Ecto neural progenitor cell (in vitro differentiated cells): ENCODE measurements around the gene STAG1.
"Not testable (repeated sequence)": the region's sequence is repeated elsewhere in the genome, so short reads cannot be mapped to it uniquely, and the experiment has no call there.

Experiments
- DNase-seq: peaks from one replicate; pipeline ENCODE4 v3.0.0-alpha.2; 2018; ENCODE audit warnings: low spot score

STAG1 gene

GRCh38 chr3:136752172-136752421 lies at the start of gene STAG1:
Gene STAG1, minus strand, starts transcription at chr3:136752378. Its CDS starts 121,480 bp downstream, at chr3:136630898.
- no peak for DNase-seq

DNA sequence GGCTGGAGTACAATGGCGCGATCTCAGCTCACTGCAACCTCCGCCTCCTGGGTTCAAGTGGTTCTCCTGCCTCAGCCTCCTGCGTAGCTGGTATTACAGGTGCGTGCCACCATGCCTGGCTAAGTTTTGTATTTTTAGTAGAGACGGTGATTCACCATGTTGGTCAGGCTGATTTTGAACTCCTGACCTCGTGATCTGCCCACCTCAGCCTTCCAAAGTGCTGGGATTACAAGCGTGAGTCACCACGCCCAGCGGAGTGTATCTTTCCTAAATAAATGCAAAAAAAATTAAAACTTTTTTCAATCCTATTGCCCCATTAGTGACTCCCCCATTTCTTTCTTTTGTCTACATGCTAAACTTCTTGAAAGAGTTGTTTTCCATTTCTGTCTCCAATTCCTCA lies 49.0 kb upstream of the STAG1 start:
- not testable (repeated sequence) for DNase-seq

GRCh38 chr3:136792556-136793330 lies 40.6 kb upstream of the STAG1 start:
- no peak for DNase-seq

- DNase-seq, result no peak
Observed at GRCh38 chr3:136790786-136791185, 38.6 kb upstream of the STAG1 start.

DNA sequence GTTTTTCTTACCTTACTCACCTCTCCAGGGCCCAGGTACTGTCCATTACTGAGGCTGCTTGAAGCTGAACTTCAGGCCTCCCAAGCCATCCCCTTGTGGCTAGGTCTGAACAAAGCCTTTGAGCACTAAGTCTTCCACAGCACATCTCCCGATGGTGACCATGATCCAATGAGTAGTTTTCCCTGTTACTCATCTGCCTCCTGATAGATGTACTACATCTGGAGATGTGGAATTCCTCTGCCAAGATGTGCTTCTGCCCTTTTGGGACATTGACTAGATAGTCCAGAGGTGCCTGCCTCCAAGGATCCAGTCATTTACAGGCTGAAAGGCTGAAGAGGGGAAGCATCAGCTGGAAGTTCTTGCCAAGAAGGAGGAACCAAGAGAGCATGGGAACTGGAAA lies 37.8 kb upstream of the STAG1 start:
- no peak for DNase-seq

DNA sequence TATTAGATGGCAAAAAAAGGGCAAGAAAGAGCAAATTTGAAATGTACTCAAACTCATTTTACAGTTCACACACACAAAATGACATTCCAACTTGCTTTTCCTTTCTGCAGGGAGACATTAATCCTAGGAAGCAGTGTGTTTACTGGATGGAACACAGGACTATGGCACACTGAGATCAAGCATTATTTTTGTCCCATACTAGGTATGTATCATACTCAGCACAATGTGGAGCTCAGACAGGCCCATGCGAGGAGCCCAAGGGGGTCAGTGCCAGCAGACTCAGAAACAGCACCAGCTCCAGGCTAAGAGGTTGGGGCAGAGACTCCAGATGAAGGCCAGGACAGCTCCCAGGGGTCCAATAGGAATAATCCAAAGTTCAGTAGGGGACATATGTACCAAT lies 36.0 kb upstream of the STAG1 start:
- DNase-seq, result no peak

GRCh38 chr3:136787349-136787748 lies 35.2 kb upstream of the STAG1 start:
- no peak for DNase-seq

DNA sequence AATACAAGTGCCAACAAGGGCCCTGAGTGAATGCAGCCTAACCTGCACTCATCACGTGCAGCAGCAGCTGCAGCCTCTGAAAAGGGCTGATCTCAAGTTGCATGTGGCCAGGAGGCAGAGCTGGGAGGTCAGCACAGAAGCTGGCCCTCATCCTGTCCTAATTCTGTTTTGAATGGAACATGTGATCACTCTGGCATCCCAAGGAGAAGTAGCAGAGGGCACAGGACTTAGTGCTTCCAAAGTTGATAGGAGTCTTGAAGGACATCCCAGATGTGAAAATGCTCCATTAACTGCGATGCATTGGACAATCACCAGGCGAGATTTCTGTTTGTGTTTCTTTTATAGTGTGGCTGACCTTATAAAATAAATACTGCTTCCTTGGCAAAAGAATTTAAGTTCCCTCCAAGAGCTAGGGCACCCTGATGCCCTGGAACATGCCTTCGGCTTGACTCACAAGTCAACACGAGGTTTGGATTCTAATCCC lies 31.6 kb upstream of the STAG1 start:
- DNase-seq, result no peak

DNA sequence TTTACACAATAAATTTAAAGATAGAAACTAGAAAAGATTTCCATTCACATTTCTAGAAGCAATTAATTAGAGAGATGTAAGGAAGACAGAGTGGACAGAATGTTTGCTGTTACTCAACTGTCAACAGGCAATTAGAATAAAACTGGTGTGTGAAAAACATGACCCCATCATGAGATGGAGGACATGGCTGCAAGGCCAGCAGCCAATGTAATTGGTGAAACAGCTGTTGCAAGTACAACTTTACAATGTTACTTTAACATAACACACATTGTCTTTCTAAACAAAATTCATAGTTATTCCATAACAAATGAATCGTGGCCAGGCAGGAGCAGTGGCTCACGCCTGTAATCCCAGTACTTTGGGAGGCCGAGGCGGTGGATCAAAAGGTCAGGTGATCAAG lies 28.6 kb upstream of the STAG1 start:
- no peak for DNase-seq

GRCh38 chr3:136778865-136779264 lies 26.7 kb upstream of the STAG1 start:
- no peak for DNase-seq

DNA sequence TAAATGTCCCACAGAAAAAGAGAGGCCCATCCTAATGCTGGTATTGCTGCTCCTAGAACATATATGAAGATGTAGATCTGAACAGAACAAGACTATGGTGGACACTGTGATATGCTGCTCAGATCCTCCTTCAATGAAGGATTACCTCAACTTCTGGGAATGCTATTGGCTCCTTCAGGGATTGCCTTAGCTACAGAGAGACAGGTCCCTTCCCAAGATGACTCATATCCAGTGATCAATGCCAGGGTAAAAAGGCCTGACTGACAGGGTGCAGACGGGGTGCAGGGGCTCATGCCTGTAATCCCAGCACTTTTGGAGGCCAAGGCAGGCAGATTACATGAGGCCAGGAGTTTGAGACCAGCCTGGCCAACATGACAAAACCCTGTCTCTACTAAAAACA lies 20.5 kb upstream of the STAG1 start:
- DNase-seq, result no peak

- DNase-seq, result not testable (repeated sequence)
Observed at GRCh38 chr3:136758160-136759102, 6.3 kb upstream of the STAG1 start.

GRCh38 chr3:136755192-136755591 lies 3.0 kb upstream of the STAG1 start:
- no peak for DNase-seq

- no peak for DNase-seq
Observed at GRCh38 chr3:136753326-136753939, 1.3 kb upstream of the STAG1 start.

DNA sequence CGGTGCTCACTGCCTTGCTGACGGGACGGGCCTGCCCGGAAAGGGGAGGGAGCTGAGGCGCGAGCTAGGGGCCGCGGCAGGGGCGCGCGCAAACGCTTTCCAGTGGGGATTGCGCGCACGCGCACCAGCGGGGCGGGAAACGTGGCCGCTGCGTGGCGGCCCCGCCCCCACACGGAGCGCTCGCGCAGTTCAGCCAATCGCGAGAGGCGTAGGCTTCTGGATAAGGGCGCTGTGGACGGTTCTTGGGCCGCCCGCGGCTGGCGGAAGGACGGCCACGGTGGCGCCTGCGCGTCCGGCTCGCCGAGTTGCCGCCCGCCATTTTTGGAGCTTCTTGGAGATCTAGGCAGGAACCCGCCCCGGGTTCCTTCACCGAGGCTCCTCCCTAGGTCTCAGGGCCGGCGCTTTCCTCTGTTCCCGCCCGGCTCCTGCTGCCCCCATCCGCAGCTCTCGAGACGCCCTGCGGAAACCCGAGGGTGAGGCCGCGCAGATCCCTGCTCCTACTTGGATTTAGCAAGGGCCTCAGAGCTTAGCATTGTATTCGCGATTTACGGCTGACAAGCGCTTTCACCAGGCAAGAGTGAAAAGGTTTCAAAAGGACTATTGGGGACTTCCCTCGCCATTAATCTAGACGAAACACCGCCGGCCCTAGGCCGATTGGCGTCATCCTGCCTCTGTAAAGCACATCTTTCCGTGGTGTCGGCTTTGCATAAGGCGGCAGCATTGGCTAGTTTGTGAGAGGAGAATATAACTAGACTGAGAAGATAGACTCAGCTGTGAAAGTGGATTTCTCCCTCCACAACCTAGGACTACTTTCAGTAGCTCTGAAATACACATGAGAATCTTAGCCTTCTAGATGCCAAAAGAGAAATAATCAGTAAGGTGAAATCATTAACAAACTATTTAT lies 496 bp upstream of the STAG1 start:
- peak; percentile 99 for DNase-seq

DNA sequence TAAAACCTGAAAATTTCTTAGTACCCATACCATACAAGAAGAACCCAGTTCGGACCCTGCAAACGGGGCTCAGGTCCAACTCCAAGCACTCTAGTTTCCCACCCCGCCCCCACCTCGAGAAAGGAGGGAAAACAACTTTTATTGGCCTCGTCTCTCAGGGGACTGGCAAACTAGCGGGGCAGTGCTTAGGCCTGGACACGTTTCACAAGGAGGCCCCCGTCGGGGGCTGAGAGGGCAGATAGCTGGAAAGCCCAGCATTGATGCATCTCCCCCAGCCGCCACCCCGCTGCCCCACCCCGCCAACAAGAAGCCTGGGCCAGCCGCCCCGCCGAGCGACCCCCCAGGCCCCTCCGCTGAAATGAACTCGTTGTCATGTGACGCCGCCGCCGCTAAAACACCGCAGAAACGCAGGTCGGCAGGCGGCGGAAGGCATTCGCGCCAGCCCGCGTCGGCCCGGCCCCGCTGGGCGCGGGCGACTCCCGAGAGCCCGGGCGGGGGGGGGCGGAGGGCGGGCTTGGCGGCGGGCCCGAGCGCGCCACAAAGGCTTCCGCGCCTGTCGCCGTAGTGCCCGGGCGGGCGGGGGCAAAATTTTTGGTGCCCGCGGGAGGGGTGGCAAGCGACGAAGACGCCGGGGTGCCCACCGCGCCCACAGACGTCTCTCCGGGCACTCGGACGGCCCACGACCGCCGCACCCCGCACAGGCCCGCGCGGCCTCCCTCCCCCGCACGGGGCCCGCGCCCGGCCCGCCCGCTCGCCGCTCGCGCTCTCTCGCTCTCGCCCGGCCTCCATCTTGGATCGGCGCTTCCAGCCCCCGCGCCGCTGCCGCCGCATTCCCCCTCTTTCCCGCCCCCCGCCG lies 634 bp downstream of the STAG1 start:
- DNase-seq, result peak; percentile 89

DNA sequence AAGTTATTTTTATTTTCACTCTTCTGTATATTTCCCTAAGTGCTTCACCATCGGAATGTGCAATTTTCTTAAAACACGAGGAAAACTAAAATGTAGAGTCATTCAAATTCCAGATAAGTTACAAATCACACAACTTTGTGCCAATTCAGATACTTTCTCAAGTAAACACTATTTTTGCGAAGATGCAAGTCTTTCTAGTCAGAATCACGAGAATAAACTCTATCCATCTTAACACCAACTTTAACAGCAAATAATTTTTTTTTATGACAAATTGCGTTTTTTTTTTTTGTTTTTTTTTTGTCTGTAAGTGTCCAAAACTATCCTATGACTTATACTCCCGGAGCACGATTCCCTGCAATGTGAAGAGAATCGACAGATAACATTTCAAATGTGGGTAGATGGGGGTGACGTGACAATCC lies 1.3 kb downstream of the STAG1 start:
- DNase-seq, result no peak

DNA sequence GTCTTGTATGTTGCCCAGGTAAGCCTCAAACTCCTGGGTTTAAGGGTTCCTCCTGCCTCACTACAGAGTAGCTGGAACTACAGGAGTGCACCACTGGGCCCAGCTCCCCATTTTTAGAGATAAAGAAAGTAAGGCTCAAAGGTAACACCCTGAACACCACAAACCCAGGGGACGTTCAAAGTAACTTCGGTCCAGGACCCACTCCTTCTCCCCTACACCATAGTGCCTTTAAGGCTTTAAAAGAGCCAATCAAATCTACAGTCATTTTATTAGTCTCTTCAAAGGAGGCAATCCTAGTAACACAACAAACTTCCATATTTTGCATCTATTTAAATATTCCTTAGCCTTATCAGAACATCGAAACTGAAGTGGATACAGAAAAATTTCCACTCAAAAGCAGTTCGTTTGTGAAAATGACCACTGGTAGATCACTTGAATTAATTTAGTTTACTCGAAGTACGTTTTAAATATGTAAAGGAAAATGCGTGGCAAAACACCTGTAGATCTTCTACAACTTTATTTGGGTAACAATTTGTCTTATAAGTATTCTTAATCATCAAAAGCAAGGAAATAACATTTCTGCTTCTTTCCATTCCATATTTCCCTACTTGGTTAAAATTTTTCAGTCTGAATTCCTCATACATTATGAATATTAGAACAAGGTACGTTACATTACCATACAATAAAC lies 1.8 kb downstream of the STAG1 start:
- no peak for DNase-seq

- DNase-seq, result not testable (repeated sequence)
Observed at GRCh38 chr3:136749602-136750001, 2.6 kb downstream of the STAG1 start.

DNA sequence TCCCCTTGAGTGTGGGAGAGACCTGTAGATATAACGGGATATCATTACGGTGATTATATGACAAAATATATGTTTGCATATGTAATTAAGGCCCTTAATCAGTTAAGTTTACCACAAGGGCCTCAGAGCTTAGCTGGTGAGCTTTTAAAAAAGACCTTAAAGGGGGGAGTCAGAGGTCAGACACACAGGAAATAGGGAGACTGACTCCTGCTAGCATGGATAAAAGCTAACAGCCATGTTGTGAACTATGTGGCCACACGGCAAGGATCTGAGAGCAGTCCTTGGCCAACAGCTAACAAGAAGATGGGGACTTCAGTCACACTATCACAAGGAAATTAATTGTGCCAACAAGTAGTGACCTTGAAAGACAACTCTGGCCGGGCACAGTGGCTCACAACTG lies 3.1 kb downstream of the STAG1 start:
- DNase-seq, result no peak
